Endothelial cell of umbilical vein (primary cell): ENCODE data around the gene MTERF1. TPM values are rescaled to one million over a fixed set of nuclear protein-coding genes. Genes with fewer than 3 reads are reported as not detected.

Source experiments
- BruUV-seq: library from RNA; stranded (reverse); fragments of 400-500 nt; replicated peaks from 2 replicates; lab custom pipeline; 2021; lab: Mats Ljungman, UMichigan
- CTCF ChIA-PET: fragments of 300-600, 350-600 bp; sonication (Branson Sonifier 250); formaldehyde crosslinking; loops from one replicate; lab custom pipeline; 2021; ENCODE audit warnings: antibody characterized with exemption, inconsistent platforms; lab: Charles Lee
- POLR2A ChIA-PET: fragments of 300-600, 350-600 bp; sonication (Branson Sonifier 250); formaldehyde crosslinking; loops from one replicate; lab custom pipeline; 2021; ENCODE audit warnings: antibody characterized with exemption, inconsistent platforms; lab: Charles Lee
- DNase-seq: peaks from one replicate; pipeline ENCODE4 v3.0.0-alpha.2; 2011; ENCODE audit warnings: low read depth, low spot score
- FAIRE-seq: peaks from 2 replicates; lab custom pipeline; 2011; peaks lifted over from hg19 to GRCh38; lab: Jason Lieb, UNC
- H2AFZ ChIP-seq: 2 replicates; pipeline ENCODE4 v1.6.0; 2012; ENCODE audit warnings: low read depth, low read length, control low read depth, inconsistent platforms
- H3K27ac ChIP-seq: 2 replicates; pipeline ENCODE4 v1.5.1; 2011; ENCODE audit warnings: low read depth, mild to moderate bottlenecking, control low read depth, low read length, moderate library complexity; ENCODE audit not compliant: insufficient read depth
- H3K27me3 ChIP-seq, 2 experiments: 2 replicates each; pipeline versions ENCODE4 v1.6.0 to v1.6.1; 2011; ENCODE audit warnings: low read length in 2 of 2, mixed read lengths in 1 of 2; ENCODE audit not compliant: control insufficient read depth in 2 of 2, insufficient read depth in 2 of 2
- H3K36me3 ChIP-seq, 2 experiments: 2 replicates in 1 of 2; 3 replicates in 1 of 2; pipeline ENCODE4 v1.5.1; 2011; ENCODE audit warnings: low read length in 2 of 2, mild to moderate bottlenecking in 1 of 2, moderate library complexity in 1 of 2; ENCODE audit not compliant: control insufficient read depth in 2 of 2, insufficient read depth in 2 of 2; ENCODE audit errors: extremely low read depth in 1 of 2
- H3K4me1 ChIP-seq: 3 replicates; pipeline ENCODE4 v1.5.1; 2011; ENCODE audit warnings: mild to moderate bottlenecking, low read length; ENCODE audit not compliant: control insufficient read depth, insufficient read depth; ENCODE audit errors: extremely low read depth
- H3K4me2 ChIP-seq: 2 replicates; pipeline ENCODE4 v1.6.1; 2011; ENCODE audit warnings: low read length, control low read depth, mixed read lengths; ENCODE audit not compliant: insufficient read depth
- H3K4me3 ChIP-seq, 3 experiments: fragments of 200-600 bp in 1 of 3; sonication (generic), shearing (Covaris generic) in 1 of 3; replicated peaks in 1 of 3; 2 replicates each; pipeline ENCODE4 v1.5.1; 2011 to 2016; ENCODE audit warnings: control low read depth in 3 of 3, low read length in 3 of 3, mild to moderate bottlenecking in 2 of 3, inconsistent platforms in 1 of 3, low read depth in 1 of 3, moderate library complexity in 1 of 3; ENCODE audit not compliant: insufficient read depth in 1 of 3
- H3K79me2 ChIP-seq: 2 replicates; pipeline ENCODE4 v1.6.0; 2012; ENCODE audit warnings: low read length, inconsistent platforms; ENCODE audit not compliant: control insufficient read depth, insufficient read depth
- H3K9ac ChIP-seq: replicated peaks from 2 replicates; pipeline ENCODE3; 2011; ENCODE audit warnings: low read length, control low read depth; ENCODE audit not compliant: insufficient read depth; ENCODE audit errors: extremely low read depth
- H3K9me1 ChIP-seq: replicated peaks from 3 replicates; pipeline ENCODE4 v1.6.0; 2011; ENCODE audit warnings: mild to moderate bottlenecking, low read length; ENCODE audit not compliant: control insufficient read depth, insufficient read depth; ENCODE audit errors: extremely low read depth
- H3K9me3 ChIP-seq: replicated peaks from 2 replicates; pipeline ENCODE4 v1.5.1; 2012; ENCODE audit warnings: low read length, inconsistent platforms; ENCODE audit not compliant: control insufficient read depth, insufficient read depth
- H4K20me1 ChIP-seq: replicated peaks from 2 replicates; pipeline ENCODE3; 2011; ENCODE audit warnings: mild to moderate bottlenecking, low read length; ENCODE audit not compliant: control insufficient read depth, insufficient read depth; ENCODE audit errors: extremely low read depth
- EZH2 ChIP-seq: IDR thresholded peaks from 2 replicates; pipeline ENCODE4 v1.6.1; 2012; ENCODE audit warnings: borderline replicate concordance, low read depth, mild to moderate bottlenecking, moderate library complexity, low read length, inconsistent platforms; ENCODE audit not compliant: severe bottlenecking
- FOS ChIP-seq: IDR thresholded peaks from 2 replicates; pipeline ENCODE4 v1.6.1; 2011; ENCODE audit warnings: mild to moderate bottlenecking, low read length, moderate library complexity, borderline replicate concordance; ENCODE audit not compliant: insufficient read depth
- GATA2 ChIP-seq: IDR thresholded peaks from 2 replicates; pipeline ENCODE4 v1.7.0; 2011; ENCODE audit warnings: low read depth, mild to moderate bottlenecking, moderate library complexity, mixed read lengths, low read length; ENCODE audit not compliant: insufficient read length, insufficient read depth
- JUN ChIP-seq: IDR thresholded peaks from 2 replicates; pipeline ENCODE4 v1.6.1; 2011; ENCODE audit warnings: borderline replicate concordance, low read depth; ENCODE audit not compliant: insufficient read length, insufficient read depth
- MYC ChIP-seq: IDR thresholded peaks from one replicate; pipeline ENCODE4 v1.6.1; 2011; ENCODE audit warnings: mild to moderate bottlenecking, low read depth, low read length
- POLR2A ChIP-seq: IDR thresholded peaks from 2 replicates; pipeline ENCODE4 v1.6.1; 2012; ENCODE audit warnings: low read depth, mild to moderate bottlenecking, control low read depth, low read length
- POLR2AphosphoS5 ChIP-seq: IDR thresholded peaks from 2 replicates; pipeline ENCODE4 v1.6.1; 2012; ENCODE audit warnings: low read depth, mild to moderate bottlenecking, control low read depth, low read length, moderate library complexity; ENCODE audit not compliant: insufficient read depth
- dilution Hi-C: fragments of 300-500 bp; cut with MboI; formaldehyde crosslinking; loops from one replicate; pipeline ENCODE4 v1.15.0; 2019; ENCODE audit warnings: low sequenced_read_pairs; ENCODE audit not compliant: extremely low pct_ligation_motif_present
- intact Hi-C: fragments of 100-400 bp; cut with micrococcal nuclease; formaldehyde crosslinking; loops from one replicate; pipeline ENCODE4 v1.10.0; 2022
- polyA plus RNA-seq, 4 experiments: library from polyadenylated mRNA; depleted of rRNA in 3 of 4; stranded (reverse) in 3 of 4; unstranded in 1 of 4; fragments of >200 nt; gene quantifications; 2 replicates each; pipeline versions ENCODE4 v1.2.1 to v1.2.3, GENCODE V29; 2011 to 2012; ENCODE audit warnings: missing spikeins in 1 of 4
- total RNA-seq: library from RNA; stranded (reverse); gene quantifications from 2 replicates; pipeline ENCODE4 v1.2.3, GENCODE V29; 2021
- TF ChIP-seq, protein P1 (sequence below): IDR thresholded peaks from 2 replicates; pipeline ENCODE4 v1.6.1; 2011; ENCODE audit not compliant: insufficient read depth, insufficient read length
- TF ChIP-seq, protein P2 (sequence below), 2 donors: IDR thresholded peaks; 1 replicate in 1 of 2; 2 replicates in 1 of 2; pipeline ENCODE4 v1.5.1; 2011; ENCODE audit warnings: low read length in 2 of 2, mild to moderate bottlenecking in 2 of 2, moderate library complexity in 2 of 2, control low read depth in 1 of 2, inconsistent platforms in 1 of 2, low read depth in 1 of 2; ENCODE audit not compliant: insufficient read depth in 1 of 2; ENCODE audit errors: extremely low read depth in 1 of 2

MTERF1 gene
- total and polyA plus RNA-seq, 2 donors (not counting 3 experiments of a cell fraction or from before 2014, with no cell fraction given), result 3.1 to 10.2 TPM

DNA sequence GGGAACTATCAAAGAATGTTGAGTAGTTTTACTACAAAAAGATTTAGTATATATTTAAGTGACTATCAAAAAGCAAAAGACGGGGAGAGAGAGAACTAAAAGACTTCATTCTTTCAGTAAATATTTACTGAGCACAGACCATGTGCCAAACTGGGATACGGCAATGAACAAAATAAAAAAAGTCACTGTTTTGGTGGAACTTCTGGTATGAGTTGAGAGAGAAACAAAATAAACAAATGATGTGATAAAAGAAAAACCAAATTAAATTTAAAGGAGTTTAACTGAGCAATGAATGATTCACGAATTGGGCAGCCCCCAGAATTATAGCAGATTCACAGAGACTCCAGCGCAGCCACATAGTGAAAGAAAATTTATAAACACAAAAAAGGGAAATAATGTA is 42.4 kb upstream of the MTERF1 start:
- Histone ChIP-seq H3K9me3 (no peaks in the 10 kb centered on the region), H3K4me3 (no peak overlapping the region), H3K27ac (no peak overlapping the region), H2AFZ (no peak overlapping the region), H3K36me3 (no peaks in the 10 kb centered on the region), H3K9me1 (no peaks in the 10 kb centered on the region), H3K79me2 (no peaks in the 10 kb centered on the region), H4K20me1 (no peaks in the 10 kb centered on the region), H3K4me2 (no peak overlapping the region), H3K27me3 (peaks cover 0 to 4% of the 10 kb centered on the region in 2 experiments), H3K4me1 (no peaks in the 10 kb centered on the region), H3K9ac (no peak overlapping the region)
- CTCF ChIA-PET, result no interaction called here
- FAIRE-seq (no peak), DNase-seq (no peak)
- no TSS peak for BruUV-seq
- TF ChIP-seq POLR2A, result no peak
- intact Hi-C loops (no loop called here), dilution Hi-C loops (no loop called here)
- POLR2A ChIA-PET, result no interaction called here

DNA sequence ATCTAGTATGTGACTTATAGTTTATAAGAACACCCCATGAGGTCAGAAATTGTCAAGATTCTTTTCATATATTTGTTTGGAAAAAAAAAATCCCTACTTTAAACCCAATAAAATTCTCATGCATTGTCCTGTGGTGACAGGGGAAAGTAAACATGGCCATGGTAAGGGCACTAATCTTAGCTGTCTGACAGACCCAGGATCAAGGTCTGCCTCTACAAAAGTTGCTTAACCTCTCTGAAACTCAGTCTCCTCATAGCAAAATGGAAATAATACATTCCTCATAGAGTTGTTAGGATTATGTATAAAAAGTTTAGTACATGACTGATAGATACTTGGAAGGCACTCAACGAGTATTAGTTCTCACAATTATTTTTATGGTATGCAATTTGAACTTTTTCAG is 37.9 kb upstream of the MTERF1 start:
- TF ChIP-seq GATA2 (no peak), FOS (no peak), MYC (no peak), EZH2 (no peak), POLR2A (no peak), JUN (no peak), POLR2AphosphoS5 (no peak)
- TF ChIP-seq, protein P1, sequence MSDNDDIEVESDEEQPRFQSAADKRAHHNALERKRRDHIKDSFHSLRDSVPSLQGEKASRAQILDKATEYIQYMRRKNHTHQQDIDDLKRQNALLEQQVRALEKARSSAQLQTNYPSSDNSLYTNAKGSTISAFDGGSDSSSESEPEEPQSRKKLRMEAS, result no peak
- TF ChIP-seq, protein P2, sequence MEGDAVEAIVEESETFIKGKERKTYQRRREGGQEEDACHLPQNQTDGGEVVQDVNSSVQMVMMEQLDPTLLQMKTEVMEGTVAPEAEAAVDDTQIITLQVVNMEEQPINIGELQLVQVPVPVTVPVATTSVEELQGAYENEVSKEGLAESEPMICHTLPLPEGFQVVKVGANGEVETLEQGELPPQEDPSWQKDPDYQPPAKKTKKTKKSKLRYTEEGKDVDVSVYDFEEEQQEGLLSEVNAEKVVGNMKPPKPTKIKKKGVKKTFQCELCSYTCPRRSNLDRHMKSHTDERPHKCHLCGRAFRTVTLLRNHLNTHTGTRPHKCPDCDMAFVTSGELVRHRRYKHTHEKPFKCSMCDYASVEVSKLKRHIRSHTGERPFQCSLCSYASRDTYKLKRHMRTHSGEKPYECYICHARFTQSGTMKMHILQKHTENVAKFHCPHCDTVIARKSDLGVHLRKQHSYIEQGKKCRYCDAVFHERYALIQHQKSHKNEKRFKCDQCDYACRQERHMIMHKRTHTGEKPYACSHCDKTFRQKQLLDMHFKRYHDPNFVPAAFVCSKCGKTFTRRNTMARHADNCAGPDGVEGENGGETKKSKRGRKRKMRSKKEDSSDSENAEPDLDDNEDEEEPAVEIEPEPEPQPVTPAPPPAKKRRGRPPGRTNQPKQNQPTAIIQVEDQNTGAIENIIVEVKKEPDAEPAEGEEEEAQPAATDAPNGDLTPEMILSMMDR (IDR thresholded peaks at IDR 0.05; ENCODE audit: extremely low read depth in 1 of 2, insufficient read depth in 1 of 2, low read depth in 1 of 2, low read length in 2 of 2), result no peak
- FAIRE-seq, result no peak
- Histone ChIP-seq H2AFZ (no peak overlapping the region), H3K4me1 (no peaks in the 10 kb centered on the region), H4K20me1 (no peaks in the 10 kb centered on the region), H3K79me2 (no peaks in the 10 kb centered on the region), H3K9ac (no peak overlapping the region), H3K27me3 (peaks cover 2 to 3% of the 10 kb centered on the region in 2 experiments), H3K4me2 (no peak overlapping the region), H3K9me3 (no peaks in the 10 kb centered on the region), H3K9me1 (no peaks in the 10 kb centered on the region), H3K27ac (no peak overlapping the region), H3K36me3 (no peaks in the 10 kb centered on the region), H3K4me3 (no peak overlapping the region)
- BruUV-seq, result no TSS peak
- intact Hi-C loops (no loop called here), dilution Hi-C loops (no loop called here)
- POLR2A ChIA-PET, result no interaction called here
- CTCF ChIA-PET, result no interaction called here
- DNase-seq, result no peak
